ENCODE data around the gene BABAM2.
"Not testable (repeated sequence)": the region's sequence is repeated elsewhere in the genome, so short reads cannot be mapped to it uniquely, and the experiment has no call there.

BABAM2 gene

DNA sequence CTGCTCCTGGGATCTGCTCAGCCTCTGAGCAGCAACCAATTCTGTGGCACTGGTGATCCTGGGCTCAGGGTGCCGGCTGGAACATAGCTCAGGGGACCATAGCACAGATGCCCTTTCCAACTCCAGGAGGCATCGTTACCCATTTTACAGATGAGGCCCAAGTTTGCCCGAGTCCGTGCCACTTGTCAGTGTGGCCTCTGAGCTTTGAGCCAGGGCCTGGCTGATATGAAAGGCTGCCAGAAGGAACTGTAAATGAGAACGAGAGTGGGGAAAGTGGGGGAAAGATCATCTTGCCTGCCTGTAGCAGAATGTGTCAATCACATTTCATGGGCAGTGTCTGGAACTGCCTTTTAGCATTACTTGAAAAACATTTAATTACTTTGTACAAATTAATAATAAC is 478.8 kb downstream of the BABAM2 start:
- Histone ChIP-seq H3K4me3 (ENCODE audit: control insufficient read depth in 1 of 7, extremely low read depth in 1 of 7, insufficient read depth in 4 of 7, low read depth in 2 of 7, low read length in 6 of 7) (no peak overlapping the region), H3K27ac (ENCODE audit: insufficient read depth in 1 of 2, low read depth in 1 of 2, low read length in 2 of 2, poor library complexity in 1 of 2, severe bottlenecking in 2 of 2) (no peak overlapping the region), H3K9me3 (ENCODE audit: control extremely low read depth in 1 of 5, control insufficient read depth in 4 of 5, insufficient read depth in 2 of 5, low read depth in 1 of 5, low read length in 4 of 5) (no peaks in the 10 kb centered on the region), H3K36me3 (ENCODE audit: control insufficient read depth in 4 of 4, insufficient read depth in 4 of 4, low read length in 3 of 4) (no peaks in the 10 kb centered on the region), H3K4me1 (ENCODE audit: control extremely low read depth in 1 of 4, control insufficient read depth in 4 of 4, insufficient read depth in 4 of 4, low read length in 3 of 4) (peaks cover 0 to 69% (median 62%) of the 10 kb centered on the region in 4 experiments), H3K27me3 (replicated peaks in 2 of 5; ENCODE audit: control insufficient read depth in 4 of 5, insufficient read depth in 5 of 5, low read length in 4 of 5) (no peaks in the 10 kb centered on the region)
- no peak for DNase-seq
- CTCF ChIA-PET = interaction anchor here (1.3 to 17.7 kb wide), 3 partner anchors 10 to 23 kb away, joined by 3 to 253 read pairs (median 4); partner anchors contain the start of gene FOSL2
- POLR2A ChIA-PET = interaction anchor here (0.7 to 2.5 kb wide), 2 partner anchors 9 to 83 kb away, joined by 3 to 10 read pairs; no protein-coding TSS in a partner anchor
- WGBS (ENCODE audit: insufficient coverage) = 75% methylated on average over 4 of the region's 5 CpGs

DNA sequence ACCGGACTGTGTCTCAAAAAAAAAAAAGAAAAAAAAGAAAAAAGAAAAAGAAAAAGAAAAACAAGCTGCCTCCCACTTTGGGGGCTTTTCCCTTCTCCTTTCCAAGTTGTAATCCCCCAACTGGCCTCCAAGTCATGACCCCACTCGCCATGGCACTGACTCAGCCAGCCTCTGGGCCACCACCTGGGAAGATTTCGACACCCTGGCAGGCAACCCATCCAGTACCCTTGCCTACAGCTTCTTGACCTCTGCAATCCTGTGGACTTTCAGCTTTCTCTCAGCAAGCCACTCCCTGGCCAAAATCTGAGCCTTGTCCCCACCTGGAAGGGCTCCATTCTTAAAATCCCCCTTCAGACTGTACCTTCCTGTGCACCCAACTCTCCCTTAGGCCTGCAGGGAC is 479.8 kb downstream of the BABAM2 start:
- Histone ChIP-seq H3K4me3 (ENCODE audit: control insufficient read depth in 1 of 7, extremely low read depth in 1 of 7, insufficient read depth in 4 of 7, low read depth in 2 of 7, low read length in 6 of 7) (no peak overlapping the region), H3K36me3 (ENCODE audit: control insufficient read depth in 4 of 4, insufficient read depth in 4 of 4, low read length in 3 of 4) (no peaks in the 10 kb centered on the region), H3K9me3 (ENCODE audit: control extremely low read depth in 1 of 5, control insufficient read depth in 4 of 5, insufficient read depth in 2 of 5, low read depth in 1 of 5, low read length in 4 of 5) (no peaks in the 10 kb centered on the region), H3K27ac (ENCODE audit: insufficient read depth in 1 of 2, low read depth in 1 of 2, low read length in 2 of 2, poor library complexity in 1 of 2, severe bottlenecking in 2 of 2) (no peak overlapping the region), H3K27me3 (replicated peaks in 2 of 5; ENCODE audit: control insufficient read depth in 4 of 5, insufficient read depth in 5 of 5, low read length in 4 of 5) (no peaks in the 10 kb centered on the region), H3K4me1 (ENCODE audit: control extremely low read depth in 1 of 4, control insufficient read depth in 4 of 4, insufficient read depth in 4 of 4, low read length in 3 of 4) (peaks cover 0 to 65% (median 55%) of the 10 kb centered on the region in 4 experiments)
- DNase-seq = no peak
- 94% methylated on average over 2 of the region's 3 CpGs for WGBS (ENCODE audit: insufficient coverage)
- ChIA-PET CTCF (interaction anchor here (17.7 kb wide), 1 partner anchor 11 kb away, joined by 253 read pairs; no protein-coding TSS in a partner anchor), POLR2A (interaction anchor here (2.5 kb wide), 1 partner anchor 8 kb away, joined by 10 read pairs; no protein-coding TSS in a partner anchor)

DNA sequence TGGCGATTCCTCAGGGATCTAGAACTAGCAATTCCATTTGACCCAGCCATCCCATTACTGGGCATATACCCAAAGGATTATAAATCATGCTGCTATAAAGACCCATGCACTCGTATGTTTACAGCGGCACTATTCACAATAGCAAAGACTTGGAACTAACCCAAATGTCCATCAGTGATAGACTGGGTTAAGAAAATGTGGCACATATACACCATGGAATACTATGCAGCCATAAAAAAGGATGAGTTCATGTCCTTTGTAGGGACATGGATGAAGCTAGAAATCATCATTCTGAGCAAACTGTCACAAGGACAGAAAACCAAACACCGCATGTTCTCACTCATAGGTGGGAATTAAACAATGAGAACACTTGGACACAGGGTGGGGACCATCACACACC is 481.2 kb downstream of the BABAM2 start:
- no CpG with 5 or more reads among the region's 4 CpGs for WGBS (ENCODE audit: insufficient coverage)

DNA sequence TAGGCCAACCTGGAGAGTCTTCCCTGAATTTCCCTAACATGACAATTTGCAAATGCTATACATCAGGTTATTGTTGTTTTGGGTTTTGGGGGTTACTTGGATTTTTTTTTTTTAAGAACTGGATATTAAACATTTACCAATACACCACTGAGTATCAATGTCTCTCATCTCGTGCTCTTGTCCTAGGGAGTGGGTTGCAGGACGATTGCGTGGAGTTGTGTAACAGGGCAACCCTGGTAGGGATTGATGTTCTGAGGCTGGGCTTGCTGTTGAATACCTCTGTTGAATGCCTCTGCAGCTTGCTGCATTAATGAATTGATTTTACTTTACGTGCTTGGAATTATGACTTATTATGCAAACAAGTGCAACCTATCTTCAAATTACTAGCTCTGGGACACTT is 483.3 kb downstream of the BABAM2 start:
- H3K27ac ChIP-seq (ENCODE audit: insufficient read depth in 1 of 2, low read depth in 1 of 2, low read length in 2 of 2, poor library complexity in 1 of 2, severe bottlenecking in 2 of 2) = no peak overlapping the region
- DNase-seq = no peak
- POLR2A ChIA-PET = interaction anchor here (0.5 to 1.2 kb wide), 2 partner anchors 19 to 289 kb away, joined by 3 to 6 read pairs; partner anchors contain the start of gene FOSL2
- no peaks in the 10 kb centered on the region for H3K36me3 ChIP-seq (ENCODE audit: control insufficient read depth in 4 of 4, insufficient read depth in 4 of 4, low read length in 3 of 4)
- H3K4me3 ChIP-seq (ENCODE audit: control insufficient read depth in 1 of 7, extremely low read depth in 1 of 7, insufficient read depth in 4 of 7, low read depth in 2 of 7, low read length in 6 of 7) = no peak overlapping the region
- no peaks in the 10 kb centered on the region for H3K27me3 ChIP-seq (replicated peaks in 2 of 5; ENCODE audit: control insufficient read depth in 4 of 5, insufficient read depth in 5 of 5, low read length in 4 of 5)
- H3K4me1 ChIP-seq (ENCODE audit: control extremely low read depth in 1 of 4, control insufficient read depth in 4 of 4, insufficient read depth in 4 of 4, low read length in 3 of 4) = peaks cover 3 to 56% (median 36%) of the 10 kb centered on the region in 4 experiments
- 100% methylated on average over 2 of the region's 4 CpGs for WGBS (ENCODE audit: insufficient coverage)
- CTCF ChIA-PET = interaction anchor here (0.6 kb wide), 2 partner anchors 18 to 300 kb away, joined by 3 read pairs; no protein-coding TSS in a partner anchor
- no peaks in the 10 kb centered on the region for H3K9me3 ChIP-seq (ENCODE audit: control extremely low read depth in 1 of 5, control insufficient read depth in 4 of 5, insufficient read depth in 2 of 5, low read depth in 1 of 5, low read length in 4 of 5)

More for the DNA sequence above, 481.2 kb downstream of the BABAM2 start:
- H3K4me3 ChIP-seq (ENCODE audit: control insufficient read depth in 1 of 7, extremely low read depth in 1 of 7, insufficient read depth in 4 of 7, low read depth in 2 of 7, low read length in 6 of 7); CTCF ChIA-PET; DNase-seq; H3K36me3 ChIP-seq (ENCODE audit: control insufficient read depth in 4 of 4, insufficient read depth in 4 of 4, low read length in 3 of 4); H3K27ac ChIP-seq (ENCODE audit: insufficient read depth in 1 of 2, low read depth in 1 of 2, low read length in 2 of 2, poor library complexity in 1 of 2, severe bottlenecking in 2 of 2); POLR2A ChIA-PET; H3K27me3 ChIP-seq (replicated peaks in 2 of 5; ENCODE audit: control insufficient read depth in 4 of 5, insufficient read depth in 5 of 5, low read length in 4 of 5); H3K9me3 ChIP-seq (ENCODE audit: control extremely low read depth in 1 of 5, control insufficient read depth in 4 of 5, insufficient read depth in 2 of 5, low read depth in 1 of 5, low read length in 4 of 5): not testable (repeated sequence)
- peaks cover 0 to 56% (median 41%) of the 10 kb centered on the region in 4 experiments for H3K4me1 ChIP-seq (ENCODE audit: control extremely low read depth in 1 of 4, control insufficient read depth in 4 of 4, insufficient read depth in 4 of 4, low read length in 3 of 4)

DNA sequence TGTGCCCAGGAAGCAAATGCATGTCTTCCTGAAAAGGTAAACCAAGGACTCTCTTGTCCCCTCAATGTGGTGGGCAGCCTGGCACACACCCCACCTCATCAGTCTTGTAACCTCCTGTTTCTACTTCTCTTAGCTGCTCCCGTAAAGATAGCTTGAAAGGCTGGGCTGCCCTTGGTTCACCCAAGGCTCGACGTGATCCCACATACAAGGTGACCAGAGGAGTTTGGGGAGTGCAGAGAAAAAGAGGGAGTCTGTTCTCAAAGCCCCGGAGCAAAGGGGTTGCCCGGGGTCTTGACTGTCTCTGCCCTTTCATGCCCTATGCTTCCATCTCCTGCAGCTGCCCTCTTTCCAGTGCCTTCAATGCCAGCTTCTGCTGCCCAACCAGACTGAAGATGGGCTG is 483.8 kb downstream of the BABAM2 start:
- peaks cover 7 to 56% (median 37%) of the 10 kb centered on the region in 4 experiments for H3K4me1 ChIP-seq (ENCODE audit: control extremely low read depth in 1 of 4, control insufficient read depth in 4 of 4, insufficient read depth in 4 of 4, low read length in 3 of 4)
- H3K4me3 ChIP-seq (ENCODE audit: control insufficient read depth in 1 of 7, extremely low read depth in 1 of 7, insufficient read depth in 4 of 7, low read depth in 2 of 7, low read length in 6 of 7) = no peak overlapping the region
- 100% methylated on average over 2 of the region's 5 CpGs for WGBS (ENCODE audit: insufficient coverage)
- CTCF ChIA-PET = interaction anchor here (0.6 kb wide), 2 partner anchors 17 to 301 kb away, joined by 3 read pairs; no protein-coding TSS in a partner anchor
- H3K27ac ChIP-seq (ENCODE audit: insufficient read depth in 1 of 2, low read depth in 1 of 2, low read length in 2 of 2, poor library complexity in 1 of 2, severe bottlenecking in 2 of 2) = no peak overlapping the region
- H3K36me3 ChIP-seq (ENCODE audit: control insufficient read depth in 4 of 4, insufficient read depth in 4 of 4, low read length in 3 of 4) = no peaks in the 10 kb centered on the region
- no peak for DNase-seq
- H3K9me3 ChIP-seq (ENCODE audit: control extremely low read depth in 1 of 5, control insufficient read depth in 4 of 5, insufficient read depth in 2 of 5, low read depth in 1 of 5, low read length in 4 of 5) = no peaks in the 10 kb centered on the region
- POLR2A ChIA-PET = interaction anchor here (1.2 kb wide), 1 partner anchor 18 kb away, joined by 3 read pairs; the partner anchor contains the start of gene FOSL2
- no peaks in the 10 kb centered on the region for H3K27me3 ChIP-seq (replicated peaks in 2 of 5; ENCODE audit: control insufficient read depth in 4 of 5, insufficient read depth in 5 of 5, low read length in 4 of 5)

DNA sequence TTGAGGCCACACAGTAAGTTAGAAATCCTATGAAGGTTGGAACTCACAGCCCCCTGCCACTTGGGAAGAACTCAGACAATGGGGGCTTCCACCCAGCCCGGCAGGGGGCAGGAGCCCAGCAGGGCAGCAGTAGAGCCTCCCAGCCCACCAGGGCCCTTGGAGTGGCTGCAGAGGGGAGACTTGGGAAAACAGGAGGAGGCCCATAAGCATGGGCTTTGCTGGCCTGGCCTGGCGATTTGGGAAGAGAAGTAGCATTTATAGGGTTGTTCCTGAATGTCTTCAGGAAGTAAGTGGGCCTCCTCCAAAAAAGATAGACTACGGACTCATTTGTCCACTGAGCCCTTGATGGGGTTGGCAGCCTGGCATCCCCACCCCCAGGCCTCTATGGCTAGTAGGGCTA is 484.7 kb downstream of the BABAM2 start:
- 97% methylated on average over 3 of the region's 3 CpGs for WGBS (ENCODE audit: insufficient coverage)
- H3K36me3 ChIP-seq (ENCODE audit: control insufficient read depth in 4 of 4, insufficient read depth in 4 of 4, low read length in 3 of 4) = no peaks in the 10 kb centered on the region
- H3K27ac ChIP-seq (ENCODE audit: insufficient read depth in 1 of 2, low read depth in 1 of 2, low read length in 2 of 2, poor library complexity in 1 of 2, severe bottlenecking in 2 of 2) = no peak overlapping the region
- ChIA-PET CTCF (interaction anchor here (13.0 kb wide), 1 partner anchor 13 kb away, joined by 253 read pairs; no protein-coding TSS in a partner anchor), POLR2A (no interaction called here)
- no peak overlapping the region for H3K4me3 ChIP-seq (ENCODE audit: control insufficient read depth in 1 of 7, extremely low read depth in 1 of 7, insufficient read depth in 4 of 7, low read depth in 2 of 7, low read length in 6 of 7)
- no peaks in the 10 kb centered on the region for H3K27me3 ChIP-seq (replicated peaks in 2 of 5; ENCODE audit: control insufficient read depth in 4 of 5, insufficient read depth in 5 of 5, low read length in 4 of 5)
- peaks cover 16 to 58% (median 40%) of the 10 kb centered on the region in 4 experiments for H3K4me1 ChIP-seq (ENCODE audit: control extremely low read depth in 1 of 4, control insufficient read depth in 4 of 4, insufficient read depth in 4 of 4, low read length in 3 of 4)
- no peak for DNase-seq
- H3K9me3 ChIP-seq (ENCODE audit: control extremely low read depth in 1 of 5, control insufficient read depth in 4 of 5, insufficient read depth in 2 of 5, low read depth in 1 of 5, low read length in 4 of 5) = no peaks in the 10 kb centered on the region

DNA sequence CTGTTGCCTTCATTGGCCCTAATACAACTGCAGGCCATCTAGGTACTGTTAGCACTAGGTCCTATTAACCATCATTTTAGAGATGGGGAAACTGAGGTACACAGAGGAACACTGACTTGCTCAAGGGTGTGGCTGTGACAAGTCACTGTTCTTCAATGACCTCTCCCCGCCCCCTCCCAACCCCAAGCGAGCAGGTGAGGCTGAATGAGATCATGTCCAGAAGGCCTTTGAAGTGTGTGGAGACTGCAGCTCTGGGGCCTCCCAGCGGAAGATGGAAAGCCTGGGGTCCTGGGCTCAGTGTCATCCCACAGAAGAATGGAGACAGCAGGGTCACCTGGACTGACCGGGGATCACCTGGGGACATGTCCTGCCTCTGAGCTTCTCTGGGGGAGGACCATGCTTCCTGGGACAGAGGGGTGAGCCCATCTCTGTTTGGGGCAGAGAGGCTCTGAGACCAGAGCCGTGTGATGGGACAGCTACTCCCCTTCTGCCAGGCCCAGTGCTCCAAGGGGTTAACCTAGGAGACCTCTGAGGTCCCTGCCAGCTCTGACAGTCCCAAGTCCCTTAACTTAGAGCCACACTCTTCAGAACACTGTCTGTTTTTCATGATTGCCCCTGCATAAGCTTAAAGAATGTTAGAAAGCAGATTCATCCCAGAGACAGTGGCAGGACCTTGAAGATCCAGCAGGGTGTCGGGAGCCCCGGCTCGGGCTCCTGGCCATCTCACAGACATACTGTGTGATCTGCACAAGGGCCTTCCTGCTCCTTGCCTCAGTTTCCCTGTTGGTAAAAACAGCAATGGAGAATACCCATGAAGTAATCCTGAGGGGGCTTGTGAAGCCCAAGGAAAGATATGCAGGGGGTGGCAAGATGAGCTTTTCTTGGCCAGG is 485.5 kb downstream of the BABAM2 start:
- Histone ChIP-seq H3K4me3 (ENCODE audit: control insufficient read depth in 1 of 7, extremely low read depth in 1 of 7, insufficient read depth in 4 of 7, low read depth in 2 of 7, low read length in 6 of 7) (no peak overlapping the region), H3K27me3 (replicated peaks in 2 of 5; ENCODE audit: control insufficient read depth in 4 of 5, insufficient read depth in 5 of 5, low read length in 4 of 5) (no peaks in the 10 kb centered on the region), H3K36me3 (ENCODE audit: control insufficient read depth in 4 of 4, insufficient read depth in 4 of 4, low read length in 3 of 4) (no peaks in the 10 kb centered on the region), H3K4me1 (ENCODE audit: control extremely low read depth in 1 of 4, control insufficient read depth in 4 of 4, insufficient read depth in 4 of 4, low read length in 3 of 4) (peaks cover 20 to 61% (median 45%) of the 10 kb centered on the region in 4 experiments), H3K9me3 (ENCODE audit: control extremely low read depth in 1 of 5, control insufficient read depth in 4 of 5, insufficient read depth in 2 of 5, low read depth in 1 of 5, low read length in 4 of 5) (no peaks in the 10 kb centered on the region), H3K27ac (ENCODE audit: insufficient read depth in 1 of 2, low read depth in 1 of 2, low read length in 2 of 2, poor library complexity in 1 of 2, severe bottlenecking in 2 of 2) (no peak overlapping the region)
- CTCF ChIA-PET = interaction anchor here (13.0 kb wide), 1 partner anchor 14 kb away, joined by 253 read pairs; no protein-coding TSS in a partner anchor
- 92% methylated on average over 8 of the region's 8 CpGs for WGBS (ENCODE audit: insufficient coverage)
- POLR2A ChIA-PET = no interaction called here
- no peak for DNase-seq

Measured in common myeloid progenitor, CD34-positive (primary cell).